Measurements from ENCODE around the gene CLCNKA. TPM values are rescaled to one million over a fixed set of nuclear protein-coding genes. Genes with fewer than 3 reads are reported as not detected.
A peak's percentile ranks its signal among the peaks of the same experiment; 100 is the strongest.

The CLCNKA gene
- total RNA-seq, 5 donors from 2014 or later (not counting 1 experiment from before 2014, with no cell fraction given) = not detected

DNA sequence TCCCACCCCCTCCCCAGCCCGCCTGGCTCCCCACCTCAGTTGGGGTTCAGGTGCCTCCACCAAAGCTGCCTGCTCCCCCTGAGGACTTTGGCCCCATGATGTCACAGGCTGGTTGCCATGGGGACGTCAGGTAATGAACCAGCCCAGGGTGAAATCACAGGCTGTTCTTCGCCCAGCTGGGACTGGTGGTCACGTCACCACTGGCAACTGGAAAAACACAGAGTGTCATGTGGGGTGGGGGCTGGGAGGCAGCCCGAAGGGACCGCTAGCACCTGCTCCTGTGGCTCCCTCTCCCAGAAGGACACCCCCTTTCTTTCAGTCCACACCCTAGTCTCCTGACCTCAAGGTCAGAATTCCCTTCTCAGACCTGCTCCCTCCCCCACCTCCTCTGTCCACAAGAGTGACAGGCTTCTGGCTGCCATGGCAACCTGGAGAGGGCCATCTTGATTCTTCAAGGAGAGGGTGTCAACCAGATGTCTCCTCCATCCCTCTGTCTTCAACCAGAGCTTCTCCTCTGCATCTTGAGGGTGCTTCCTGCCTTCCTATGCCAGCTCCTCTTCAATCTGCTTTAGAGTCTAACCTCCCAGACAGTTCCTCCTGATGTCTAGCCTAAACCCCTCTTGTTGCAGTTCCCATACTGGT lies 45.4 kb downstream of the CLCNKA start:
- no peaks in the 10 kb centered on the region for H3K36me3 Mint-ChIP-seq
- DNase-seq (no peak), ATAC-seq (replicated peaks in 1 of 4) (peak in 1 of 4 experiments; percentile 22)
- H3K9me3 ChIP-seq = no peaks in the 10 kb centered on the region
- peaks cover 25 to 40% (median 26%) of the 10 kb centered on the region in 3 donors for H3K4me1 Mint-ChIP-seq
- no peaks in the 10 kb centered on the region for H3K36me3 ChIP-seq (ENCODE audit: control insufficient read depth in 2 of 2, extremely low read depth in 1 of 2, insufficient read depth in 1 of 2, low read length in 1 of 2)
- H3K27ac ChIP-seq (ENCODE audit: low read length) = no peak overlapping the region
- H3K4me3 ChIP-seq (ENCODE audit: control insufficient read depth in 1 of 2, extremely low read depth in 1 of 2, low read length in 1 of 2) = no peak overlapping the region
- POLR2A ChIA-PET = no interaction called here
- peaks cover 0 to 43% of the 10 kb centered on the region in 2 experiments for H3K27me3 ChIP-seq (replicated peaks in 1 of 2; ENCODE audit: control insufficient read depth in 2 of 2, extremely low read depth in 1 of 2, insufficient read depth in 2 of 2, low read length in 1 of 2)
- no peak overlapping the region for H3K4me3 Mint-ChIP-seq
- no peak overlapping the region for H3K27ac Mint-ChIP-seq
- CTCF ChIA-PET = interaction anchor here in 1 of 2 donors (0.6 kb wide), 1 partner anchor 899 kb away, joined by 4 read pairs; no protein-coding TSS in a partner anchor
- H3K27me3 Mint-ChIP-seq = peaks cover 9% of the 10 kb centered on the region in 2 donors
- peaks cover 0 to 28% of the 10 kb centered on the region in 2 experiments for H3K4me1 ChIP-seq (ENCODE audit: control insufficient read depth in 1 of 2, extremely low read depth in 1 of 2, insufficient read depth in 2 of 2, low read length in 2 of 2)
- no CpG with 5 or more reads among the region's 6 CpGs for WGBS (ENCODE audit: insufficient coverage)
- H3K9me3 Mint-ChIP-seq = no peaks in the 10 kb centered on the region

DNA sequence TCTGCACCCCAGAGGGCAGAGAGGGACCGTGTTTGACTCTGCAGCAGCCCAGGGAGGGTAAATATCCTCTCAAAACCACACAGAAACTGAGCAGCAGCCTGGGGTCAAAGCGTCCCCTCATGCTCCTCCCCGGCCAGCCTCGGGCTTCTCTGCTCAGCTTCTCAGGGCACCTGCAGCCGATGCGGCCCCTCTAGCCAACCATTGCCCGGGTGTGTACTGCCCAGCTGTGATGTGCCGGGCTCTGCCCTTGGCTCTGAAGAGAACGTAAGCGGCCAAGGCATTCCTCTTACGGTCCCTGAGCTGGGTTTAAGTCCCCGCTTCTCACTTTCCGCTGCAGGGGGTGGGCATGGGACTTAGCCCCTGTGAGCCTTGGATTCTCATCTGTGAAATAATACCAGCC lies 46.1 kb downstream of the CLCNKA start:
- ChIA-PET CTCF (no interaction called here), POLR2A (no interaction called here)
- H3K9me3 ChIP-seq = no peaks in the 10 kb centered on the region
- ATAC-seq (replicated peaks in 1 of 4) (no peak), DNase-seq (no peak)
- 89% methylated on average over 13 of the region's 13 CpGs for WGBS (ENCODE audit: insufficient coverage)
- H3K9me3 Mint-ChIP-seq = no peaks in the 10 kb centered on the region
- no peak overlapping the region for H3K4me3 ChIP-seq (ENCODE audit: control insufficient read depth in 1 of 2, extremely low read depth in 1 of 2, low read length in 1 of 2)
- H3K4me1 ChIP-seq (ENCODE audit: control insufficient read depth in 1 of 2, extremely low read depth in 1 of 2, insufficient read depth in 2 of 2, low read length in 2 of 2) = peaks cover 0 to 32% of the 10 kb centered on the region in 2 experiments
- peaks cover 25 to 40% (median 26%) of the 10 kb centered on the region in 3 donors for H3K4me1 Mint-ChIP-seq
- no peak overlapping the region for H3K27ac Mint-ChIP-seq
- peaks cover 9% of the 10 kb centered on the region in 2 donors for H3K27me3 Mint-ChIP-seq
- H3K4me3 Mint-ChIP-seq = no peak overlapping the region
- H3K27ac ChIP-seq (ENCODE audit: low read length) = no peak overlapping the region
- H3K27me3 ChIP-seq (replicated peaks in 1 of 2; ENCODE audit: control insufficient read depth in 2 of 2, extremely low read depth in 1 of 2, insufficient read depth in 2 of 2, low read length in 1 of 2) = peaks cover 0 to 50% of the 10 kb centered on the region in 2 experiments
- H3K36me3 ChIP-seq (ENCODE audit: control insufficient read depth in 2 of 2, extremely low read depth in 1 of 2, insufficient read depth in 1 of 2, low read length in 1 of 2) = no peaks in the 10 kb centered on the region
- no peaks in the 10 kb centered on the region for H3K36me3 Mint-ChIP-seq

DNA sequence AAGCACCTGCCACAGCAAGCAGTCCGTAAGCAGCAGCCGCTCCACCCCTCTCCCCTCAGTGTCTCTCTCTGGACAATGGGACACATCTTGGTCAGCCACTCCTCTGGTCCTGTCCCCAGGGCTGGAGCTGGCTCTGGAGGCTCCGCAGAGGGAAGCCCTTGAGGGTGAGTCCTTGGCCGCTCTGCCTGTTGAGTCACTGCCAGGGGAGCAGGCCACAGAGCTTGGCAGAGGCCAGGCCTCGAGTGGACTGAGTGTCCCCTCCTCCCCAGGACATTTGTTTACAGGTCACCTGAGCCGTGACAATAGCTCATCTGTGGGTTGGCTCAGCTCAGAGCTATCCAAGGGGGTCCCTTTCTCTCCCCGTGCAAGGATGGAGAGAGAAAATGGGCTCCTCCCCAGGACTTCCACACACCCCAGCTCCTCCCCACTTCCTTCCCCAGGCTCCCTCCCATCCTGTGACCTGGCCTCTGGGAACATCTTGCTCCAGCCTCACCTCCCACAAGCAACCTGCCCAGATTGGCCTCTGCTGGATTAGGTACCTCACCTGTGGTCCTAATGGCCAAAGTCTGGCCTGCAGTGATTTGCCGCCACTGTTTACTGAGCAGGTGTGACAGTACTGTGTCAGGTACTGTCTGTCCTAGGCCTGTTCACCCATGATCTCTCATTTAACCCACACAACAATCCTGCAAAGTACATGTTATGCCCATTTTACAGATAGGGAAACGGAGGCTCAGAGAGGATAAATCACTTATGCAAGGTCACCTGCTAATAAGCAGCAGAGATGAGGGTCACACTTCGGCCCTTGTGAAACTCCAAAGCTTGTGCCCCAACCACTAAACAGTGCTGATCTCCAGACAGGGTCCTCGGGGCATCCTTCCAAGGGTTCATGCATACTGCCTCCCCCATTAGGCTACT lies 46.8 kb downstream of the CLCNKA start:
- peaks cover 26 to 40% (median 26%) of the 10 kb centered on the region in 3 donors for H3K4me1 Mint-ChIP-seq
- H3K4me1 ChIP-seq (ENCODE audit: control insufficient read depth in 1 of 2, extremely low read depth in 1 of 2, insufficient read depth in 2 of 2, low read length in 2 of 2) = peaks cover 0 to 36% of the 10 kb centered on the region in 2 experiments
- H3K36me3 ChIP-seq (ENCODE audit: control insufficient read depth in 2 of 2, extremely low read depth in 1 of 2, insufficient read depth in 1 of 2, low read length in 1 of 2) = no peaks in the 10 kb centered on the region
- H3K4me3 Mint-ChIP-seq = no peak overlapping the region
- no peaks in the 10 kb centered on the region for H3K9me3 Mint-ChIP-seq
- no peak overlapping the region for H3K27ac Mint-ChIP-seq
- no peak overlapping the region for H3K27ac ChIP-seq (ENCODE audit: low read length)
- no peaks in the 10 kb centered on the region for H3K36me3 Mint-ChIP-seq
- ChIA-PET CTCF (interaction anchor here (0.6 to 2.4 kb wide), 3 partner anchors 10 to 168 kb away, joined by 3 to 8 read pairs (median 5); no protein-coding TSS in a partner anchor), POLR2A (interaction anchor here in 1 of 2 donors (0.6 kb wide), 1 partner anchor 9 kb away, joined by 9 read pairs; no protein-coding TSS in a partner anchor)
- H3K27me3 Mint-ChIP-seq = peaks cover 9% of the 10 kb centered on the region in 2 donors
- H3K9me3 ChIP-seq = no peaks in the 10 kb centered on the region
- ATAC-seq (replicated peaks in 1 of 4) (no peak), DNase-seq (no peak)
- no peak overlapping the region for H3K4me3 ChIP-seq (ENCODE audit: control insufficient read depth in 1 of 2, extremely low read depth in 1 of 2, low read length in 1 of 2)
- 82% methylated on average over 8 of the region's 11 CpGs for WGBS (ENCODE audit: insufficient coverage)
- peaks cover 0 to 49% of the 10 kb centered on the region in 2 experiments for H3K27me3 ChIP-seq (replicated peaks in 1 of 2; ENCODE audit: control insufficient read depth in 2 of 2, extremely low read depth in 1 of 2, insufficient read depth in 2 of 2, low read length in 1 of 2)

DNA sequence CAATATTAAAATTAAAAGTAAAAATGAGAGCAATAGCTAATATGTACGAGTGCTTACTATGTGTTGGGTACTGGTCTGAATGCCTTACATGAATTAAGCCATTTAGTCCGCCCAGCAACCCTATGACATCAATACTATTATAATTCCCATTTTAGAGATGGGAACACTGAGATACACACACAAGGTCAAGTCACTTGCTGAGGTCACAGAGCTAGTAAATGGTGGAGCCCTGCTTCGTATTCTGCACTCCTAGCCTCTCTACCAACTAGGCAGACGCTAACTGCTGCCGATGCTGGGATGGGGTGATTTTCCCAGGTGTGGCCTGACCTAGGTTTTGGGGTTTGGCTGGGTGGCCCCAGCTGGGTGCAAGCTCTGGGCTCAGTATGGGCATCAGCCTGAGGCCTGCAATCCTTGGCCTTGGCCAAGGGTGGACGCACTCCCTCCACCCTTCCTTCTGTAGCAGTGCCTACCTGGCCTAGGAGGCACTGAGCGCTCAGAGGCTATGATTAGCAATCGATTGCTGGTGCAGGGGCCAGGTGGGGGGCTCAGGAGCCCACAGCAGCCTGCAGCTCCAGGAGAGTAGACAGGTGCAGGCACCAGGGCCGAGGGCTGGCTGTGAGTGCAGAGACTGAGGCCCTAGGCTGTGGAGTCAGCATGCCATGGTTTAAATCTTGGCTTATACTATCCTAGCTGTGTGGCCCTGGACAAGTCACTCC lies 49.0 kb downstream of the CLCNKA start:
- no peaks in the 10 kb centered on the region for H3K36me3 ChIP-seq (ENCODE audit: control insufficient read depth in 2 of 2, extremely low read depth in 1 of 2, insufficient read depth in 1 of 2, low read length in 1 of 2)
- peaks cover 14 to 31% (median 19%) of the 10 kb centered on the region in 3 donors for H3K4me1 Mint-ChIP-seq
- H3K4me3 Mint-ChIP-seq = no peak overlapping the region
- H3K9me3 Mint-ChIP-seq = no peaks in the 10 kb centered on the region
- POLR2A ChIA-PET = no interaction called here
- no peak for ATAC-seq (replicated peaks in 1 of 4)
- peaks cover 10 to 11% of the 10 kb centered on the region in 2 donors for H3K27me3 Mint-ChIP-seq
- no peaks in the 10 kb centered on the region for H3K9me3 ChIP-seq
- CTCF ChIA-PET = interaction anchor here in 1 of 2 donors (0.5 to 2.4 kb wide), 3 partner anchors 8 to 115 kb away, joined by 4 to 8 read pairs (median 6); no protein-coding TSS in a partner anchor
- no peak overlapping the region for H3K27ac ChIP-seq (ENCODE audit: low read length)
- peaks cover 0 to 34% of the 10 kb centered on the region in 2 experiments for H3K4me1 ChIP-seq (ENCODE audit: control insufficient read depth in 1 of 2, extremely low read depth in 1 of 2, insufficient read depth in 2 of 2, low read length in 2 of 2)
- no peaks in the 10 kb centered on the region for H3K36me3 Mint-ChIP-seq
- 80% methylated on average over 3 of the region's 9 CpGs for WGBS (ENCODE audit: insufficient coverage)
- no peak for DNase-seq
- no peak overlapping the region for H3K27ac Mint-ChIP-seq
- peaks cover 0 to 49% of the 10 kb centered on the region in 2 experiments for H3K27me3 ChIP-seq (replicated peaks in 1 of 2; ENCODE audit: control insufficient read depth in 2 of 2, extremely low read depth in 1 of 2, insufficient read depth in 2 of 2, low read length in 1 of 2)
- H3K4me3 ChIP-seq (ENCODE audit: control insufficient read depth in 1 of 2, extremely low read depth in 1 of 2, low read length in 1 of 2) = no peak overlapping the region

DNA sequence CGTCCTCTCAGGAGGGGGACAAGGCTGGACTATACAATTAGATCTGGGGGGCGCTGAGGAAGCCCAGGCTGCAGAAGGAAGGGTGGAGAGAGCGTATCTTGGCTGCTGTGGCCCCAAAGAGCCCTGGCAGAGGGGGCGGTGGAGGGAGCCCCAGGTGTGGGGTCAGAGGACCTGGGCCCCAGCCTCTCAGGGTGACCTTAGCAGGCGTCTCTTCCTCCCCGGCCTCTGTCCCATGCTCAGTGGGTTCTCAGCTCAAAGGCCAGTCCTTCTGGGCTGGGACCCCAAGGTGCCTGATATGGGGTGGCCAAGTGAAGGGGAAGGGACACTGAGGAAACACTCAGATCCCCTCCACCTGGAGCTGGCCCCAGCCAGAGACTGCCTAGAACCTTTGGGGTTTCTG lies 49.8 kb downstream of the CLCNKA start:
- H3K9me3 Mint-ChIP-seq = no peaks in the 10 kb centered on the region
- Histone ChIP-seq H3K9me3 (no peaks in the 10 kb centered on the region), H3K27ac (ENCODE audit: low read length) (no peak overlapping the region), H3K4me1 (ENCODE audit: control insufficient read depth in 1 of 2, extremely low read depth in 1 of 2, insufficient read depth in 2 of 2, low read length in 2 of 2) (peaks cover 0 to 34% of the 10 kb centered on the region in 2 experiments), H3K27me3 (replicated peaks in 1 of 2; ENCODE audit: control insufficient read depth in 2 of 2, extremely low read depth in 1 of 2, insufficient read depth in 2 of 2, low read length in 1 of 2) (peaks cover 0 to 50% of the 10 kb centered on the region in 2 experiments), H3K4me3 (ENCODE audit: control insufficient read depth in 1 of 2, extremely low read depth in 1 of 2, low read length in 1 of 2) (no peak overlapping the region), H3K36me3 (ENCODE audit: control insufficient read depth in 2 of 2, extremely low read depth in 1 of 2, insufficient read depth in 1 of 2, low read length in 1 of 2) (no peaks in the 10 kb centered on the region)
- POLR2A ChIA-PET = no interaction called here
- no peak for DNase-seq
- H3K36me3 Mint-ChIP-seq = no peaks in the 10 kb centered on the region
- CTCF ChIA-PET = interaction anchor here in 1 of 2 donors (0.6 kb wide), 1 partner anchor 285 kb away, joined by 3 read pairs; no protein-coding TSS in a partner anchor
- peaks cover 10 to 14% of the 10 kb centered on the region in 2 donors for H3K27me3 Mint-ChIP-seq
- H3K27ac Mint-ChIP-seq = no peak overlapping the region
- WGBS (ENCODE audit: insufficient coverage) = 97% methylated on average over 5 of the region's 6 CpGs
- peaks cover 14 to 31% (median 19%) of the 10 kb centered on the region in 3 donors for H3K4me1 Mint-ChIP-seq
- no peak for ATAC-seq (replicated peaks in 1 of 4)
- H3K4me3 Mint-ChIP-seq = peak overlapping the region in 1 of 3 donors; percentile 41
